ENCODE measurements around the gene SRSF7. TPM values are rescaled to one million over a fixed set of nuclear protein-coding genes. Genes with fewer than 3 reads are reported as not detected.
"Not testable (repeated sequence)": the region's sequence is repeated elsewhere in the genome, so short reads cannot be mapped to it uniquely, and the experiment has no call there.

SRSF7 gene
- total RNA-seq: 100 to 1,000 TPM in 6 of 7 donors, 10 to 100 TPM in 1; 94.9 to 160 (median 149) TPM
- polyA plus RNA-seq: 100 to 1,000 TPM; 151 to 214 (median 198) TPM
- long read RNA-seq, donor 1, transcript SRSF7-209 (7 exons, 2,453 nt): minor isoform, 11 of 91 reads
- long read RNA-seq, donor 1, transcript SRSF7-204 (9 exons, 2,857 nt): minor isoform, 6 of 91 reads
- long read RNA-seq, donor 1, transcript SRSF7-201 (8 exons, 2,489 nt): major isoform, 43 of 91 reads
- long read RNA-seq, donor 1, transcript SRSF7-208 (7 exons, 1,903 nt): minor isoform, 8 of 91 reads
- long read RNA-seq, donor 1, partial matches to known transcripts: 17 of 91 reads
- long read RNA-seq, donor 1, other reads (novel, unspliced or antisense): 0 of 91 reads
- long read RNA-seq, donor 2, transcript SRSF7-201 (8 exons, 2,489 nt): major isoform, 24 of 64 reads
- long read RNA-seq, donor 2, transcript SRSF7-209 (7 exons, 2,453 nt): minor isoform, 7 of 64 reads
- long read RNA-seq, donor 2, partial matches to known transcripts: 23 of 64 reads
- long read RNA-seq, donor 2, other reads (novel, unspliced or antisense): 0 of 64 reads

GRCh38 chr2:38750891-38751595 lies at the start of gene SRSF7:
SRSF7 (minus strand) TSS chr2:38751361; CDS start chr2:38751256, 105 bp downstream.
- peak; percentile 99 for DNase-seq
- WGBS, 5 donors: 0 to 1% (median 0%) methylated on average over 51 to 68 of the region's 68 CpGs
- Histone ChIP-seq H3K9me3 (no peaks in the 10 kb centered on the region), H3K36me3 (peaks cover 10 to 38% (median 32%) of the 10 kb centered on the region in 6 donors), H3K27me3 (replicated peaks in 1 of 7) (no peaks in the 10 kb centered on the region), H3K4me3 (peak within 1 kb of the TSS; percentile 68 to 94 (median 88)), H3K4me1 (peaks cover 33 to 71% (median 61%) of the 10 kb centered on the region in 6 donors), H3K27ac (peak within 1 kb of the TSS; percentile 97 to 100 (median 99))
- TF ChIP-seq POLR2AphosphoS5 (IDR thresholded peaks at IDR 0.05): peak; percentile 100
- peak in 3 of 11 experiments; percentile 8 to 35 (median 23) for TF ChIP-seq CTCF (IDR thresholded peaks at IDR 0.05 in 8 of 11, conservative IDR thresholded peaks at IDR 0.05 in 3 of 11)
- peak; percentile 99 to 100 (median 100) for TF ChIP-seq POLR2A (IDR thresholded peaks at IDR 0.05)
- intact Hi-C loops (cut with DNase I; ENCODE audit: low total_unique reads): no loop called here

- Histone ChIP-seq H3K27ac (no peak overlapping the region), H3K9me3 (no peaks in the 10 kb centered on the region), H3K36me3 (peaks cover 0 to 50% (median 3%) of the 10 kb centered on the region in 6 donors), H3K4me3 (no peak overlapping the region), H3K4me1 (no peaks in the 10 kb centered on the region), H3K27me3 (replicated peaks in 1 of 7) (no peaks in the 10 kb centered on the region)
- WGBS, 5 donors: 84 to 95% (median 94%) methylated on average over 3 of the region's 3 CpGs
- intact Hi-C loops (cut with DNase I; ENCODE audit: low total_unique reads): no loop called here
- DNase-seq: no peak
- TF ChIP-seq CTCF (IDR thresholded peaks at IDR 0.05 in 8 of 11, conservative IDR thresholded peaks at IDR 0.05 in 3 of 11): no peak
- TF ChIP-seq POLR2AphosphoS5 (IDR thresholded peaks at IDR 0.05): no peak
- no peak for TF ChIP-seq POLR2A (IDR thresholded peaks at IDR 0.05)
Observed at GRCh38 chr2:38797953-38798352, 46.8 kb upstream of the SRSF7 start.

- Histone ChIP-seq H3K27me3 (replicated peaks in 1 of 7) (no peaks in the 10 kb centered on the region), H3K4me1 (peaks cover 0 to under 1% (median 0%) of the 10 kb centered on the region in 6 donors), H3K9me3 (no peaks in the 10 kb centered on the region), H3K4me3 (no peak overlapping the region), H3K36me3 (peaks cover 0 to 43% (median 1%) of the 10 kb centered on the region in 6 donors), H3K27ac (no peak overlapping the region)
- TF ChIP-seq CTCF (IDR thresholded peaks at IDR 0.05 in 8 of 11, conservative IDR thresholded peaks at IDR 0.05 in 3 of 11) (no peak), POLR2AphosphoS5 (IDR thresholded peaks at IDR 0.05) (no peak), POLR2A (IDR thresholded peaks at IDR 0.05) (no peak)
- 89 to 93% (median 91%) methylated on average over 10 of the region's 10 CpGs for WGBS, 5 donors
- intact Hi-C loops (cut with DNase I; ENCODE audit: low total_unique reads): no loop called here
- no peak for DNase-seq
Observed at GRCh38 chr2:38797250-38797676, 46.1 kb upstream of the SRSF7 start.

GRCh38 chr2:38795016-38795415 lies 43.9 kb upstream of the SRSF7 start:
- H3K4me1 ChIP-seq; H3K4me3 ChIP-seq; H3K27ac ChIP-seq; DNase-seq; H3K9me3 ChIP-seq; H3K27me3 ChIP-seq (replicated peaks in 1 of 7); intact Hi-C loops (cut with DNase I; ENCODE audit: low total_unique reads): not testable (repeated sequence)
- H3K36me3 ChIP-seq: peaks cover 0 to 22% (median 1%) of the 10 kb centered on the region in 6 donors
- WGBS, 5 donors: 93 to 96% (median 94%) methylated on average over 7 of the region's 7 CpGs

All from spleen (tissue), 13 donors.